ENCODE results near the gene TMEM117. TPM values are rescaled to one million over a fixed set of nuclear protein-coding genes. Genes with fewer than 3 reads are reported as not detected.
"Not testable (repeated sequence)": the region's sequence is repeated elsewhere in the genome, so short reads cannot be mapped to it uniquely, and the experiment has no call there.

Gene TMEM117
- total RNA-seq, 1 experiment from 2014 or later = 4.3 TPM

DNA sequence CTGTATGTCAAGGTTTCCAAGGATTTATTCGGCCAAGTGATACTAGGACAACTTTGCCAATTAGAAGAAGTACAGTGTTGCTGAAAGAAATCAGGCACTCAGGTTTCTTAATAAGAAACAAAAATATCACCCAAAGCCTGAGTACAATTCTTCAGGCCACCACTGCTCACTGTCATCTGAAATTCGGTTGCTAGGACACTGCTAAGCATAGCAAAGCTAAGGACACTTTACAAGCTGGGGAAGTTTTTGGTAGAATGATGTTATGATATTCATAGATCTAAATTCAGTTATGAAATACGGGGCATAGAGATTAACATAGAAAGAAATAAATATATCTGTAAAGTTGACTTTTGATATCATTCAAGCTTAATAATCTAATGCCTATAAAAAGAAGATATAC lies 535.1 kb downstream of the TMEM117 start:
- no peaks in the 10 kb centered on the region for H3K9me3 ChIP-seq
- no peak overlapping the region for H3K4me3 ChIP-seq
- H3K27me3 ChIP-seq = no peaks in the 10 kb centered on the region
- DNase-seq = no peak
- H3K36me3 ChIP-seq = no peaks in the 10 kb centered on the region

DNA sequence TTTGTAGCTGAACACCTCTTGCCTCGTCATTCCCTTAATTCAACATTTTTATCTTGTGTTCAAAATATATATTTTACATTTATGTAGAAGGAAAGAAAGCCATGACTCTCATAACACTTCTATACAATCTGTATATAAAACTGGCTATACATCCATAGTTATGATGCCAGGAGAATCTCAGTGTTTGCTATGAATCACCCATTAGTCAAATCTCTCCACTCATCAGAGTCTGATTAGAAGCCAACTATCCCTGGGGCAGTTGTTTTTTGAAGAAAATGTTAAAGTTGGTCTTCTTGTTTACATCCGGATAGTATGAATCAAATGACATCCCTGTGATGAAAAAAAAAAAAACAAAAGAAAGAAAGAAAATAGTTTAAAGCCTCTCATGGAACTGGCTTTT lies 536.4 kb downstream of the TMEM117 start:
- no peak for DNase-seq
- H3K36me3 ChIP-seq = no peaks in the 10 kb centered on the region
- no peak overlapping the region for H3K4me3 ChIP-seq
- H3K27me3 ChIP-seq = no peaks in the 10 kb centered on the region
- H3K9me3 ChIP-seq = no peaks in the 10 kb centered on the region

DNA sequence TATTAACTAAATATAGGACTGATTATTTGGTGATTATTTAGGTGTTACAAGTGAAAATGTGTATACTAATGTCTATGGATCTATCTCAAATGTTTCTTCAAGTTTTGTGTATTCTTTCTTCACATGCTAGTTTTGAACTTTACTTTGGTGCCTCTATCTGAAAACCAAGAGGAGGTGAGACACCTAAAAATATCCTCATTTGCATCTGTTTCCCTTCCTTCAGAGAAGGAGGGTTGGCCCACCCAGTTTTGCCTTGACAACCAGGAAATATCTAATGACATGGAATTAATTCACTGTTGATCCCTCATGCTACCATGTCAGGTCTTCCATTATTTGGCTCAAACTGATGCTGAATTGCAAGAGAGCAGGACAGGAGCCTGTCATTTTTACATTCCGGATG lies 539.8 kb downstream of the TMEM117 start:
- Histone ChIP-seq H3K27me3 (no peaks in the 10 kb centered on the region), H3K36me3 (no peaks in the 10 kb centered on the region), H3K4me3 (no peak overlapping the region), H3K9me3 (no peaks in the 10 kb centered on the region)
- no peak for DNase-seq

DNA sequence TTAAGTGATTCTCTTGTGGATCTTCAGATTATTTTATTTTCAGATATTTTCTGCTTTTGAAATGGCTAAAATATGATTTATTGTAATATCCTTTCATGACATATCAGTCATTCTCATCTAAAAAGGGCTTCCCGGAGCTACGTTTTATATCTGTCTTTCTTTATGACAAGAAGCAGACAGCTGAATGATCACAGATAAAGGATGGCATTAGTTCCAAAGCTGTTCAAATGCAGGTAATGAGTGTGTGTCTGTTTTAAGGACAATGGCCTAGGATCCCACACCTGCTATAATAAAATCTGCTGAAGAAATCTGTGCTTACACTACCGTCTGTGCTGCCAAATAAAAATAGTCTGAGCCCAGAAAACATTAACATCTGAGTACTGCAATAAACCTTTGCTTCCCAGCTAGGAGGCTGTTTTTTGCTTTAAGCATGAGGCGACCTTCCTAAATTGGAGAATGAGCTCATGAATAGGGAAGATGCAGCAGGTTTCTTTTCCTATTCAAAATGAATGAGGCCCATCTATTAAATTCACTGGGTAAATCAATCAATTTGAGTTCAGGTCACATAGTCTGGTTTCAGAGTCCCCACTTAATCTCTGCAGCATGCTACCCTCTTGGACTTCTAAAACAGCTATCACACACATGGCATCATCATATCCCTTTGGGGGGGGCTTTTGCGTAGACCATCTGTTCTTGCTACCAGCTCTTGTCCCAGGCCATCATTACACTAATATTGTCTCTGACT lies 541.7 kb downstream of the TMEM117 start:
- Histone ChIP-seq H3K9me3 (no peaks in the 10 kb centered on the region), H3K27me3 (no peaks in the 10 kb centered on the region), H3K4me3 (no peak overlapping the region), H3K36me3 (no peaks in the 10 kb centered on the region)
- DNase-seq = no peak

- not testable (repeated sequence) for H3K36me3 ChIP-seq, H3K4me3 ChIP-seq, H3K9me3 ChIP-seq, H3K27me3 ChIP-seq, DNase-seq
Observed at GRCh38 chr12:44379113-44379512, 543.2 kb downstream of the TMEM117 start.

GRCh38 chr12:44379831-44380230 lies 544.0 kb downstream of the TMEM117 start:
- Histone ChIP-seq H3K36me3 (no peaks in the 10 kb centered on the region), H3K4me3 (no peak overlapping the region), H3K27me3 (no peaks in the 10 kb centered on the region), H3K9me3 (no peaks in the 10 kb centered on the region)
- DNase-seq = no peak

DNA sequence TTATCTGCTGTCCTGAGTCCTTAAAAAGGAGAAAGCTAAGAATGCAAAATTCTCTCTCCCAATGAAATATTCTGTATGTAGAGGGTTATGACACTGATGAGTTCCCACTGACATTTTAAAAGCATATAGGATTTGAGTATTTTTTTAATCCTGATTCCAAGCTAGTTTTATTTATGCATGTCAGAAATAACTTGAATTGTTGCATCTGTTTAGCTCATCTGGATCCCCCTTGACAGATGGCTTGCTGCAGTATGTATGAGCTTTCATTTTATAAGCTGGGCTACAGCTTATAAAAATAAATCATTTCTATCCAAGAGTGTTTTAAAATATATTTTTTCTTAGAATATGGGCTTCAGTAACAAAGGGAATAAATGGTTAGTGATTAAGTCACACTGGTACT lies 545.0 kb downstream of the TMEM117 start:
- Histone ChIP-seq H3K4me3 (no peak overlapping the region), H3K27me3 (no peaks in the 10 kb centered on the region), H3K9me3 (no peaks in the 10 kb centered on the region), H3K36me3 (no peaks in the 10 kb centered on the region)
- no peak for DNase-seq

GRCh38 chr12:44381341-44381740 lies 545.5 kb downstream of the TMEM117 start:
- Histone ChIP-seq H3K9me3 (no peaks in the 10 kb centered on the region), H3K36me3 (no peaks in the 10 kb centered on the region), H3K27me3 (no peaks in the 10 kb centered on the region), H3K4me3 (no peak overlapping the region)
- no peak for DNase-seq

- Histone ChIP-seq H3K9me3 (no peaks in the 10 kb centered on the region), H3K36me3 (no peaks in the 10 kb centered on the region), H3K4me3 (no peak overlapping the region), H3K27me3 (no peaks in the 10 kb centered on the region)
- DNase-seq = no peak
Observed at GRCh38 chr12:44384136-44384535, 548.3 kb downstream of the TMEM117 start.

GRCh38 chr12:44385964-44386363 lies 550.1 kb downstream of the TMEM117 start:
- Histone ChIP-seq H3K9me3 (no peaks in the 10 kb centered on the region), H3K4me3 (no peak overlapping the region), H3K27me3 (no peaks in the 10 kb centered on the region), H3K36me3 (no peaks in the 10 kb centered on the region)
- DNase-seq = no peak

DNA sequence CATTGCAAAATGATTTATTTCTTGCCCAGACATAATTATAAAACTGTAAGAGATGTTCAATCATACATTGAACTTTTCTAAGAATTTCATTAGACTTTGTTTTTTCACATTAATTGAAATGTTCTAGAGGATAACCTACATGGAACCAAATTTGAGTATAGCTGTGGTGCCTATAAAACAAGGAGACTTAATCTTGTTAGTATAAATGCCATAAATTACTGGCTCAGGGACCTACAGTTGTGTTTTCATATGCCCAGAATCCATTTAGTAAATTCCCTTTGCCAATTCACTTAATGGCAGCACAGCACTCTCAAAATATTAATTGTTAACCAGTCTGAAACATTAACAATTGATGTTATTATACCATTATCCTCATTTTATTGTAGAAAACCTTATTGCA lies 551.7 kb downstream of the TMEM117 start:
- Histone ChIP-seq H3K27me3 (no peaks in the 10 kb centered on the region), H3K4me3 (no peak overlapping the region), H3K36me3 (no peaks in the 10 kb centered on the region), H3K9me3 (no peaks in the 10 kb centered on the region)
- no peak for DNase-seq

DNA sequence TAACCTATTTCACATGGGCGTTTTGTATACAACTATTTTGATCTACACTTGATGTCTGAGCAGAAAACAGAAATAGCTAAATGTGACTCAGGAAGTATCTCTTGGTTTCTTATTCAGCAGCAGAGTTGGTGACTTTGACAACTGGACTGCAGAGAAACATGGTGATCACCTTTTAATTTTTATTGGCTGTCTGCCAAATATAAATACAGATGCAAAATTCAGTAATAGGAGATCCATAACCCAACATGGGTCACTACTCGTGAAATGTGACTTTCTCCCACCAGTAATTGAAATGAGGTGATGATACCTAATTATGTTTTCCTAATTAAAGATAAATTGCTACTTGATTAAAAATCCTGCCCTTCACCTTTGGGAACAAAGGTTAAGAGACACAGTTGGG lies 553.2 kb downstream of the TMEM117 start:
- H3K4me3 ChIP-seq = no peak overlapping the region
- no peaks in the 10 kb centered on the region for H3K9me3 ChIP-seq
- H3K27me3 ChIP-seq = no peaks in the 10 kb centered on the region
- no peaks in the 10 kb centered on the region for H3K36me3 ChIP-seq
- no peak for DNase-seq

DNA sequence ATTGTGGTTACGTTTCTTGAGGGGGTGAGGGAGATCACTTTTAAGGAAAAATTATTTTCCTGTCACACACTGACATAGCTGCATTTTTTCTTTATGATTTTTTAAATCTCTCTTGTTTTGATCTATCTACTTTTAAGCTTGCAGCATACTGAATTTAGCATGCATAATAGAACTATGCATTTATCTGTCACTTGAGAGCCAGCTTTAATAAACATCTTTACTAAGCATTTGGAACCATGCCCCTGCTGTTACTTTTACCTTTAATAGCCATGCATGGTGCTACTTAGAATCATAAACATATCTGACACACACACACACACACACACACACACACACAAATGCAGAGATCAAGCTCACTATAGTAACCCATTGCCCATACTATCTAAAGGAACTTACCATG lies 554.0 kb downstream of the TMEM117 start:
- Histone ChIP-seq H3K4me3 (no peak overlapping the region), H3K9me3 (no peaks in the 10 kb centered on the region), H3K27me3 (no peaks in the 10 kb centered on the region), H3K36me3 (no peaks in the 10 kb centered on the region)
- DNase-seq = no peak

DNA sequence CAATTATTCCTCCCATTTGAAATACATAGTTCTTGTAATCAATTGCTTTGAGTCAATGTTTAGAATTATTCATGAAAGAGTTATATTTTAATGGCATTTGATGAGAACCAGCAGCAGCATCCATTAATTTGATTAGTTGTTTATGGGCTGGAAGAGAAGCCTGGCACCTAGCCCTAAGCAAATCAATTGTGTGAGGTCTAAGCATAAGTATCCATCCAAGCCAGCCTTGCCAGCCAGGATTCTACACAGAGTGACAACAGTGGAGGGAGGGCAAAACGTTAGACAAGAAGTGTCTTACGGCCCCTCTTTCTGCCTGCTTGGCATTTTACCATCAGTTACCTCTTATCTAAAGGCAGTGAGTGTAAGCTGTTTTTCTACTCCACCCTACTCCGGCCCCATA lies 561.8 kb downstream of the TMEM117 start:
- no peak for DNase-seq
- H3K27me3 ChIP-seq = no peaks in the 10 kb centered on the region
- H3K4me3 ChIP-seq = no peak overlapping the region
- no peaks in the 10 kb centered on the region for H3K36me3 ChIP-seq
- H3K9me3 ChIP-seq = no peaks in the 10 kb centered on the region

GRCh38 chr12:44403185-44403584 lies 567.3 kb downstream of the TMEM117 start:
- Histone ChIP-seq H3K4me3 (no peak overlapping the region), H3K9me3 (no peaks in the 10 kb centered on the region), H3K36me3 (no peaks in the 10 kb centered on the region), H3K27me3 (no peaks in the 10 kb centered on the region)
- DNase-seq = no peak

DNA sequence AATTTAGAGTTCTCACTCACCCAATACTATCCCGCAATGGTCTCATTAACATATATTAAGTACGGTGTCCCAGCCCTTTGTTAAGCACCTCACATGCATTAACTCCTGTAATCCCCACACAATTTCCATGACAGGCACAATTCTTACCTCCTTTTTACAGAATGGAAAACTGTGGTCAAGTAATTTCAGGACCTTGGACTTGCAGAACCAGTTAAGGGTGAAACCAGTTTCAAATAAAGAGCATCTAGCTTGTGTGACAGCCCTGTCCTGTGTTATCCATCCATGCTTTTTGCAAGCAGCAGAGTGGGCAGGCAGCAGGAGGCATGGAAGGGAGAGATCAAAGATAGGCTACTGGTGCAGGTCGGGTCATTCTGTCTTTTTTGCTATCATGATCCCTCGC lies 569.4 kb downstream of the TMEM117 start:
- DNase-seq = no peak
- Histone ChIP-seq H3K27me3 (no peaks in the 10 kb centered on the region), H3K9me3 (no peaks in the 10 kb centered on the region; the same call in 1 of the 2 replicates), H3K36me3 (no peaks in the 10 kb centered on the region), H3K4me3 (no peak overlapping the region)

GRCh38 chr12:44422559-44422958 lies 586.7 kb downstream of the TMEM117 start:
- no peak overlapping the region for H3K4me3 ChIP-seq
- no peak for DNase-seq
- H3K36me3 ChIP-seq = no peaks in the 10 kb centered on the region
- no peaks in the 10 kb centered on the region for H3K27me3 ChIP-seq
- H3K9me3 ChIP-seq = no peaks in the 10 kb centered on the region; the same call in 1 of the 2 replicates

DNA sequence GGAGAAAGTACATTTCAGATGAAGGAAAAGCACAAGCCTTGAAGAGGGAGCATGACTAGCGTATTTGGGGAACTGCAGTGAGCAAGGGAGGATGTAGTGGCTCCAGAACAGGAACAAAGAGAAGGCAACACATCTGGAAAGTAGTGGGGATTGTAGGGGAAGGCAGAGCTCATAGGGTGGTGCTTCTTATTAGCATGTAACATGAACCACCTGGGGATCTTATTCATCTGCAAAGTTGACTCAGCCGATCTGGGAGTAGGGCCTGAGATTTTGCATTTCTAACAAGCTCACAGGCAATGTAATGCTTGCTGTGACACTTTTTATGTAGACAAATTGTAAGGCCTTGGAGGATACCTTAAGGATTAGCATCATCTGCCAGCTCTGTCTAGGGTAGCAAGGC lies 592.9 kb downstream of the TMEM117 start:
- Histone ChIP-seq H3K9me3 (no peaks in the 10 kb centered on the region), H3K27me3 (no peaks in the 10 kb centered on the region), H3K36me3 (no peaks in the 10 kb centered on the region), H3K4me3 (no peak overlapping the region)
- no peak for DNase-seq

All from MG63 (cell line).